SK-N-SH treated with all-trans-retinoic acid at 6 μM for 48 hours (cell line): ENCODE results near the gene PLA2G4F.

ENCODE experiments used
- ATAC-seq: fragments of 200-7000 bp; cut with Tn5 transposase; 3 replicates; pipeline ENCODE4 v1.9.1; 2020; ENCODE audit warnings: mild to moderate bottlenecking, moderate library complexity
- ARNTL ChIP-seq: fragments of 450-650 bp; formaldehyde crosslinking; IDR thresholded peaks from 2 replicates; pipeline ENCODE4 v1.5.0; 2020; ENCODE audit warnings: low read depth, mild to moderate bottlenecking, moderate library complexity, borderline replicate concordance
- BACH2 ChIP-seq: fragments of 250-450 bp; sonication (Bioruptor Pico); IDR thresholded peaks from 2 replicates; pipeline ENCODE4 v1.9.0; 2021; ENCODE audit warnings: mild to moderate bottlenecking, borderline replicate concordance
- CREB5 ChIP-seq: fragments of 250-450 bp; sonication (Bioruptor Pico); IDR thresholded peaks from 2 replicates; pipeline ENCODE4 v1.5.1; 2020; ENCODE audit warnings: low read depth, mild to moderate bottlenecking, moderate library complexity
- CSDC2 ChIP-seq: fragments of 250-450 bp; sonication (Bioruptor Pico); IDR thresholded peaks from 2 replicates; pipeline ENCODE4 v1.5.0; 2020; ENCODE audit warnings: mild to moderate bottlenecking, moderate library complexity
- ESRRG ChIP-seq: fragments of 250-450 bp; sonication (Bioruptor Pico); IDR thresholded peaks from 2 replicates; pipeline ENCODE4 v1.6.1; 2021; ENCODE audit warnings: mild to moderate bottlenecking
- GLIS3 ChIP-seq: fragments of 250-450 bp; sonication (Bioruptor Pico); IDR thresholded peaks from 2 replicates; pipeline ENCODE4 v1.5.0; 2020; ENCODE audit warnings: mild to moderate bottlenecking, moderate library complexity
- ISL1 ChIP-seq: fragments of 250-450 bp; sonication (Bioruptor Pico); IDR thresholded peaks from 2 replicates; pipeline ENCODE4 v2.1.2; 2022; ENCODE audit warnings: mild to moderate bottlenecking, moderate library complexity
- OSR1 ChIP-seq: fragments of 250-450 bp; sonication (Bioruptor Pico); IDR thresholded peaks from 2 replicates; pipeline ENCODE4 v1.8.0; 2022; ENCODE audit warnings: moderate library complexity, mild to moderate bottlenecking, inconsistent platforms
- PATZ1 ChIP-seq: fragments of 250-450 bp; sonication (Bioruptor Pico); IDR thresholded peaks from 2 replicates; pipeline ENCODE4 v1.8.0; 2020; ENCODE audit warnings: mild to moderate bottlenecking, moderate library complexity, borderline replicate concordance
- POU6F1 ChIP-seq: fragments of 250-450 bp; sonication (Bioruptor Pico); IDR thresholded peaks from 2 replicates; pipeline ENCODE4 v1.8.0; 2021; ENCODE audit warnings: low read depth, mild to moderate bottlenecking, moderate library complexity, borderline replicate concordance
- PPARA ChIP-seq: fragments of 250-450 bp; sonication (Bioruptor Pico); IDR thresholded peaks from 2 replicates; pipeline ENCODE4 v1.5.0; 2020; ENCODE audit warnings: mild to moderate bottlenecking, borderline replicate concordance
- RARB ChIP-seq: fragments of 250-450 bp; sonication (Bioruptor Pico); IDR thresholded peaks from 2 replicates; pipeline ENCODE4 v1.8.0; 2021; ENCODE audit warnings: mild to moderate bottlenecking, moderate library complexity
- SNAI2 ChIP-seq: fragments of 250-450 bp; sonication (Bioruptor Pico); IDR thresholded peaks from 2 replicates; pipeline ENCODE4 v1.5.0; 2020; ENCODE audit warnings: mild to moderate bottlenecking, moderate library complexity
- TOX ChIP-seq: fragments of 250-450 bp; sonication (Bioruptor Pico); IDR thresholded peaks from 2 replicates; pipeline ENCODE4 v1.8.0; 2021; ENCODE audit warnings: mild to moderate bottlenecking, moderate library complexity, borderline replicate concordance
- TSHZ2 ChIP-seq: fragments of 250-450 bp; sonication (Bioruptor Pico); IDR thresholded peaks from 2 replicates; pipeline ENCODE4 v1.5.0; 2020; ENCODE audit warnings: mild to moderate bottlenecking, moderate library complexity
- ZC3H10 ChIP-seq: fragments of 250-450 bp; sonication (Bioruptor Pico); IDR thresholded peaks from 2 replicates; pipeline ENCODE4 v1.5.1; 2021; ENCODE audit warnings: mild to moderate bottlenecking, moderate library complexity
- ZFP3 ChIP-seq: fragments of 250-450 bp; sonication (Bioruptor Pico); IDR thresholded peaks from 2 replicates; pipeline ENCODE4 v1.5.0; 2020; ENCODE audit warnings: mild to moderate bottlenecking, moderate library complexity
- ZFP30 ChIP-seq: fragments of 450-650 bp; formaldehyde crosslinking; IDR thresholded peaks from 2 replicates; pipeline ENCODE4 v1.5.0; 2022; ENCODE audit warnings: mild to moderate bottlenecking, moderate library complexity
- ZNF565 ChIP-seq: fragments of 450-650 bp; formaldehyde crosslinking; conservative IDR thresholded peaks from 2 replicates; pipeline ENCODE4 v1.5.0; 2020; ENCODE audit warnings: low read depth, mild to moderate bottlenecking, moderate library complexity
- ZNF70 ChIP-seq: fragments of 450-650 bp; formaldehyde crosslinking; IDR thresholded peaks from 2 replicates; pipeline ENCODE4 v1.5.0; 2020; ENCODE audit warnings: mild to moderate bottlenecking, moderate library complexity
- ZNF8 ChIP-seq: fragments of 450-650 bp; formaldehyde crosslinking; IDR thresholded peaks from 2 replicates; pipeline ENCODE4 v1.5.0; 2020; ENCODE audit warnings: mild to moderate bottlenecking, moderate library complexity

PLA2G4F gene

GRCh38 chr15:42201801-42202200 lies 45.4 kb upstream of the PLA2G4F start:
- ATAC-seq: no peak
- TF ChIP-seq PPARA (CRISPR knock-in tag) (no peak), CSDC2 (CRISPR knock-in tag) (no peak), PATZ1 (CRISPR knock-in tag) (no peak), ZNF8 (no peak), CREB5 (CRISPR knock-in tag) (no peak), SNAI2 (no peak), RARB (no peak), ZFP30 (CRISPR knock-in tag) (no peak), TSHZ2 (CRISPR knock-in tag) (no peak), OSR1 (CRISPR knock-in tag) (no peak), POU6F1 (CRISPR knock-in tag) (no peak), GLIS3 (no peak), ARNTL (CRISPR knock-in tag) (no peak), ESRRG (CRISPR knock-in tag) (no peak), BACH2 (CRISPR knock-in tag) (no peak), ZFP3 (no peak)
- TF ChIP-seq, all 23 proteins: peak for 0

GRCh38 chr15:42199126-42199525 lies 42.7 kb upstream of the PLA2G4F start:
- TF ChIP-seq ZNF565 (CRISPR knock-in tag): no peak
- peak; percentile 48 for ATAC-seq

GRCh38 chr15:42198516-42198915 lies 42.1 kb upstream of the PLA2G4F start:
- TF ChIP-seq ZFP30 (CRISPR knock-in tag) (no peak), BACH2 (CRISPR knock-in tag) (no peak), TOX (CRISPR knock-in tag) (no peak), CREB5 (CRISPR knock-in tag) (no peak), ZNF70 (no peak), ZNF8 (no peak), ARNTL (CRISPR knock-in tag) (no peak), RARB (no peak), TSHZ2 (CRISPR knock-in tag) (no peak), ZC3H10 (CRISPR knock-in tag) (no peak), SNAI2 (no peak), ZFP3 (no peak), ISL1 (no peak)
- no peak for ATAC-seq
